ENCODE measurements around the gene SNED1. TPM values are rescaled to one million over a fixed set of nuclear protein-coding genes. Genes with fewer than 3 reads are reported as not detected.

Gene SNED1
- total and polyA plus RNA-seq, 9 of the 15 experiments (the other 6 are each of a cell fraction or from before 2014, with no cell fraction given): 0.03 to 0.07 (median 0.05) TPM; not detected in 5

DNA sequence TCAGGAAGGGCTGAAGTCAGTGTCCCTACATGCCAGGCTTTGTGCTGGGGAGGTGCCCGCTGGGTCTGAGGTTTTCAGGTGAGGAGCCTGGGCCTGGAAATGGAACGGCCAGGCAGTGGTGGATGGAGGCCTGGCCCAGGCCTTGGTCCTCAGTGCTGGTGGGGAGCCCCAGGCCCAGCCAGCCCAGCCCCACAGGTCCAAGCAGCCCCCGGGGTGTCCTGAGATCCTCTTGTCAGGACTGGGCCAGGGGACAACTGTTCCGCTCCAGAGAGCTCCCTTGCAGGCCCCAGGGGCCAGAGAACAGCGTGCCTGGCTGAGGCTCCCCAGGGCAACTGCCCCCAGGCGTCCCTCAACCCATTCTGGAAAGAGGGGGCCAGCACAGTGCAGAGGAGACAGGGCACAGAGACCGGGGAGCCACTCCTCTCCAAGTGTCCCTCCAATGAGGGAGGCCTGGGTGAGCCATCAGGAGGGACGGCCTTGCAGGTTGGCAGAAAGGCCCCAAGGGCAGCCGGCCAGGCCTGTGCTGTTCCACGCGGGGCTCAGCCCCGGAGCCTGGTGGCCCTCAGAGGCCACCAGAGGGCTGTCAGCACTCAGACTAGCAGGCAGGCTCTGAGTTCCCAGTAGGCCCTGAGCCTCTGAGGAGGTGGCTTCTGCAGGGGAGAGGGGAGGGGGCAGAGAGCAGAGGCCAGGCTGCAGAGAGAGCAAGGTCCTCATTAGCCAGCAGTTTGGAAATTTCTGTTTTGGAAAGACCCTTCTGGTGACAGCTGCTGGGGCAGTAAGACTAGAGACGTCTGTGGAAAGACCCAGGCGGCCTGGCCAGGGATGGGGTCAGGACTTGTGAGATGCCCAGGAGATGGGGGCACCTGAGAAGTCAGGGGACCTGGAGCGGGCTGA lies 29.4 kb upstream of the SNED1 start (continued):
- TF ChIP-seq, protein P1, sequence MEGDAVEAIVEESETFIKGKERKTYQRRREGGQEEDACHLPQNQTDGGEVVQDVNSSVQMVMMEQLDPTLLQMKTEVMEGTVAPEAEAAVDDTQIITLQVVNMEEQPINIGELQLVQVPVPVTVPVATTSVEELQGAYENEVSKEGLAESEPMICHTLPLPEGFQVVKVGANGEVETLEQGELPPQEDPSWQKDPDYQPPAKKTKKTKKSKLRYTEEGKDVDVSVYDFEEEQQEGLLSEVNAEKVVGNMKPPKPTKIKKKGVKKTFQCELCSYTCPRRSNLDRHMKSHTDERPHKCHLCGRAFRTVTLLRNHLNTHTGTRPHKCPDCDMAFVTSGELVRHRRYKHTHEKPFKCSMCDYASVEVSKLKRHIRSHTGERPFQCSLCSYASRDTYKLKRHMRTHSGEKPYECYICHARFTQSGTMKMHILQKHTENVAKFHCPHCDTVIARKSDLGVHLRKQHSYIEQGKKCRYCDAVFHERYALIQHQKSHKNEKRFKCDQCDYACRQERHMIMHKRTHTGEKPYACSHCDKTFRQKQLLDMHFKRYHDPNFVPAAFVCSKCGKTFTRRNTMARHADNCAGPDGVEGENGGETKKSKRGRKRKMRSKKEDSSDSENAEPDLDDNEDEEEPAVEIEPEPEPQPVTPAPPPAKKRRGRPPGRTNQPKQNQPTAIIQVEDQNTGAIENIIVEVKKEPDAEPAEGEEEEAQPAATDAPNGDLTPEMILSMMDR (IDR thresholded peaks at IDR 0.05 in 2 of 3, conservative IDR thresholded peaks at IDR 0.05 in 1 of 3; ENCODE audit: insufficient read depth in 2 of 3, low read depth in 1 of 3, low read length in 3 of 3): peak in 1 of 3 experiments; percentile 24; a peak in 2 of 6 replicates
- no peak for TF ChIP-seq HEY1 (CRISPR knock-in tag; IDR thresholded peaks at IDR 0.05; ENCODE audit: borderline replicate concordance)
- TF ChIP-seq PRPF4 (IDR thresholded peaks at IDR 0.05; ENCODE audit: insufficient read depth, low read depth, low read length, poor library complexity, severe bottlenecking): no peak
- no peak for TF ChIP-seq NUFIP1 (IDR thresholded peaks at IDR 0.05; ENCODE audit: partially characterized antibody)
- 0 out of 4 replicates have a peak, but pooled peaks of 1 of the 2 experiments have one; percentile 19 for TF ChIP-seq RAD21 (CRISPR knock-in tag; conservative IDR thresholded peaks at IDR 0.05 in 1 of 2, IDR thresholded peaks at IDR 0.05 in 1 of 2)
- no peak for TF ChIP-seq STAT5B (CRISPR knock-in tag; IDR thresholded peaks at IDR 0.05)

DNA sequence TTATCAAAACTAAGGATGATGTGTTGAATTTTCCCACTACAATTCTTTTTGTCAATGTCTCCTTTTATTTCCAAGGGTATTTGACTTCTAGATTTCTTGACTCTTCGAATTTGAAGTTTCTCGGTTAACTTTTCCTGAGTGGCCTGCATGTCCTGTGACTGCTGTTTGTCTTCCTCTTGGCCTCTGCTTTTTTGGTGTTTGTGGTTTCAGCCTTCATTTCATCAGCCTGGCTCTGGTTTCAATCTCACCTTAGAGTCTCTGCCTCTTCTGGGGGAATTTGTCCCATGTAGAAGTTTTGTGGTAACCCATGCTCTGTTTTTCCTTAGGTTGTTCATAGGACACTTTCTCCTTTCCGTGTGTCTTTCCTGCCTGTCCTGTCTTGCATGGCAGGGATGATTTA lies 28.3 kb upstream of the SNED1 start:
- DNase-seq (ENCODE audit: extremely low read depth in 1 of 4, low spot score in 3 of 4): no peak

More for the DNA sequence above, 28.3 kb upstream of the SNED1 start:
- Histone ChIP-seq H3K36me3 (ENCODE audit: control insufficient read depth, insufficient read depth, low read length) (no peaks in the 10 kb centered on the region), H3K4me3 (no peak overlapping the region), H4K20me1 (replicated peaks; ENCODE audit: control insufficient read depth, insufficient read depth, low read length) (no peaks in the 10 kb centered on the region), H3K9me3 (replicated peaks; ENCODE audit: control insufficient read depth, insufficient read depth, low read depth, low read length) (no peaks in the 10 kb centered on the region), H3K9ac (ENCODE audit: insufficient read depth in 1 of 2, low read depth in 2 of 2, low read length in 2 of 2) (no peak overlapping the region), H3K27me3 (ENCODE audit: control insufficient read depth in 2 of 2, insufficient read depth in 2 of 2, low read length in 2 of 2) (peaks cover 3 to 30% of the 10 kb centered on the region in 2 experiments; a peak in 3 of 5 replicates), H3K4me1 (replicated peaks in 1 of 2; ENCODE audit: control insufficient read depth in 2 of 2, insufficient read depth in 2 of 2, low read length in 2 of 2) (peaks cover 0 to 9% of the 10 kb centered on the region in 2 experiments; a peak in 1 of 5 replicates), H3K27ac (ENCODE audit: extremely low read depth, low read depth, low read length) (no peak overlapping the region), H3K79me2 (ENCODE audit: control insufficient read depth, insufficient read depth, low read length) (no peaks in the 10 kb centered on the region), H3K9me1 (ENCODE audit: control insufficient read depth, insufficient read depth, low read length) (no peaks in the 10 kb centered on the region), H3K4me2 (ENCODE audit: insufficient read depth, low read length) (no peak overlapping the region), H2AFZ (ENCODE audit: low read depth, low read length) (no peak overlapping the region)
- WGBS (ENCODE audit: insufficient coverage, low coverage, missing lambda C conversion rate): 0% methylated on average over 3 of the region's 3 CpGs
- TF ChIP-seq ZNF507 (tag; conservative IDR thresholded peaks at IDR 0.05) (peak; percentile 70), KLF10 (CRISPR knock-in tag; IDR thresholded peaks at IDR 0.05) (no peak)
- in situ Hi-C loops (cut with MboI) (no loop called here), intact Hi-C loops (cut with micrococcal nuclease) (no loop called here)
- ATAC-seq (no peak), FAIRE-seq (no peak)
- CTCF ChIA-PET (ENCODE audit: low intra/inter-chr PET ratio): no interaction called here
- POLR2A ChIA-PET: no interaction called here
- BruUV-seq (replicated peaks): no TSS peak
